Hepatocyte (in vitro differentiated cells): Measurements from ENCODE around the gene TLCD2.

Source experiments
- EZH2 ChIP-seq: fragments of 200-600 bp; sonication (generic); IDR thresholded peaks from 2 replicates; pipeline ENCODE4 v1.6.1; 2016; ENCODE audit warnings: antibody characterized with exemption, mild to moderate bottlenecking, borderline replicate concordance
- EZH2phosphoT487 ChIP-seq: fragments of 200-600 bp; sonication (generic); IDR thresholded peaks from one replicate; pipeline ENCODE4 v1.6.1; 2018; ENCODE audit warnings: antibody characterized with exemption, mild to moderate bottlenecking, low read depth, moderate library complexity; ENCODE audit not compliant: unreplicated experiment, severe bottlenecking
- TF ChIP-seq, protein P1 (sequence below): fragments of 200-600 bp; sonication (generic); IDR thresholded peaks from 2 replicates; pipeline ENCODE4 v1.5.1; 2016; ENCODE audit warnings: antibody characterized with exemption, mild to moderate bottlenecking; ENCODE audit not compliant: poor library complexity

DNA sequence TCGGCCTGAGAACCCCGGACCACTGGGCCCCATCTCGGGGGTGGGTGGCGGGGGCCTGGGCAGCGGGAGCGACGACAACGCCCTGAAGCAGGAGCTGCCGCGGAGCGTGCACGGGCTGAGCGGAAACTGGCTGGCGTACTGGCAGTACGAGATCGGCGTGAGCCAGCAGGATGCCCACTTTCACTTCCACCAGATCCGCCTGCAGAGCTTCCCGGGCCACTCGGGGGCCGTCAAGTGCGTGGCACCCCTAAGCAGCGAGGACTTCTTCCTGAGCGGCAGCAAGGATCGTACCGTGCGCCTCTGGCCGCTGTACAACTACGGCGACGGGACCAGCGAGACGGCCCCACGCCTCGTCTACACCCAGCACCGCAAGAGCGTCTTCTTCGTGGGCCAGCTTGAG lies 23.6 kb upstream of the TLCD2 start:
- TF ChIP-seq, protein P1, sequence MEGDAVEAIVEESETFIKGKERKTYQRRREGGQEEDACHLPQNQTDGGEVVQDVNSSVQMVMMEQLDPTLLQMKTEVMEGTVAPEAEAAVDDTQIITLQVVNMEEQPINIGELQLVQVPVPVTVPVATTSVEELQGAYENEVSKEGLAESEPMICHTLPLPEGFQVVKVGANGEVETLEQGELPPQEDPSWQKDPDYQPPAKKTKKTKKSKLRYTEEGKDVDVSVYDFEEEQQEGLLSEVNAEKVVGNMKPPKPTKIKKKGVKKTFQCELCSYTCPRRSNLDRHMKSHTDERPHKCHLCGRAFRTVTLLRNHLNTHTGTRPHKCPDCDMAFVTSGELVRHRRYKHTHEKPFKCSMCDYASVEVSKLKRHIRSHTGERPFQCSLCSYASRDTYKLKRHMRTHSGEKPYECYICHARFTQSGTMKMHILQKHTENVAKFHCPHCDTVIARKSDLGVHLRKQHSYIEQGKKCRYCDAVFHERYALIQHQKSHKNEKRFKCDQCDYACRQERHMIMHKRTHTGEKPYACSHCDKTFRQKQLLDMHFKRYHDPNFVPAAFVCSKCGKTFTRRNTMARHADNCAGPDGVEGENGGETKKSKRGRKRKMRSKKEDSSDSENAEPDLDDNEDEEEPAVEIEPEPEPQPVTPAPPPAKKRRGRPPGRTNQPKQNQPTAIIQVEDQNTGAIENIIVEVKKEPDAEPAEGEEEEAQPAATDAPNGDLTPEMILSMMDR = no peak
- TF ChIP-seq EZH2phosphoT487 = no peak
- TF ChIP-seq EZH2 = no peak
